HG03135 (cell line): Measurements from ENCODE around the gene OR8G1.
"Not testable (repeated sequence)": the region's sequence is repeated elsewhere in the genome, so short reads cannot be mapped to it uniquely, and the experiment has no call there.

Source experiments
- ATAC-seq: cut with Tn5 transposase; IDR thresholded peaks from one replicate; pipeline ENCODE4 v1.9.1; 2021; ENCODE audit warnings: mild to moderate bottlenecking, moderate library complexity; ENCODE audit not compliant: unreplicated experiment

Gene OR8G1

GRCh38 chr11:124233376-124233775 lies 7.5 kb upstream of the OR8G1 start:
- ATAC-seq, result no peak

DNA sequence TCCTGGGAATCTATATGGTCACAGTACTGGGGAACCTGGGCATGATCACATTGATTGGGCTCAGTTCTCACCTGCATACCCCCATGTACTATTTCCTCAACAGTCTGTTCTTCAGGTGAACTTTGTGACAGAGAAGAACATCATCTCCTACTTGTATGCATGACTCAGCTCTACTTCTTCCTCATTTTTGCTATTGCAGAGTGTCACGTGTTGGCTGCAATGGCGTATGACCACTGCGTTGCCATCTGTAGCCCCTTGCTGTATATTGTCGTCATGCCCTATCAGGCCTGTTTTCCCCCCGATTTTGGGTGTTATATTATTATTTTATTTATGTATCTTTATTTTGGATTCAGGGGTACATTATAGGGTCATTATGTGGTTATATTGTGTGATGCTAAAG lies 2.4 kb upstream of the OR8G1 start:
- ATAC-seq, result no peak

- not testable (repeated sequence) for ATAC-seq
Observed at GRCh38 chr11:124249869-124250268, 9.0 kb downstream of the OR8G1 start.

DNA sequence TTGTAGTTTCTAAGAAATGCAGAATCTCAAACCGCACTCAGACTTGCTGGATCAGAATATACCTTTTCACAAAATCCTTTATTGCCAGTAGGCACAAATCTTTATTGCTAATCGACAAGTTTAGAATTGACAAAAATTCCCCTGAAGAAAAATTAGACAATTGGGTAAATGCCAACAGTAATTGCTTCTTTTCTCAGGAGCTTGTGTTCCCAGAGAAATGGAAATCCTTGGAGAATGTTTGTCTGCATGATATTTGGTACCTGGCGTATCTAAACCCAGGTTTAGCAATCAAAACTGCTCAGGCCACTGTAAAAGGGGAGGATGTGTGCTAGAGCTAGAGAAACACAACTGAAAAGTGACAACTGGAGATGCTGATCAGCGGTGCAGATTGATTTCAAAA lies 15.2 kb downstream of the OR8G1 start, which contains the start of gene OR8G5:
TSS of gene OR8G5 (plus strand) at position 301 of the 400 bp plus-strand sequence. CDS start 8,556 bp downstream, outside the sequence.
- no peak for ATAC-seq

- ATAC-seq, result not testable (repeated sequence)
Observed at GRCh38 chr11:124265041-124265440, 24.1 kb downstream of the OR8G1 start.

DNA sequence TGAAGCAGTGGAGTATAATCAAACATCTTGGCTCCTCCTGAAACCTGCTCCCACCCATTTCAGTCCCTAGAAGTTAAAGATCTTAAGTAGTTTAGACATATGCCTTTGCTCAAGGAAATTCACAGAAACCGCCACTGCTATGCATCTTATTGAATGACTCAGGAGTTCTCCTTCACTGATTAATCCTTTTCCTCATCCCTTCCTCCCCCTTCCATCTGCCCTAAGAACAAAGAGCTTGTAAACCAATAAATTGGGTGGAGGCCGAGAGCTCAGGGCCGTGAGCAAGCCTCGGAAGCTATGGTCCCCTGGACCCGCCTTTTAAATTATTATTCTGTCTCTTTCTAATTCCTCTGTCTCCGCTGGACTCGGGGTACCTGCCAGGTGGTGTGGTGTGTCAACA lies 30.0 kb downstream of the OR8G1 start:
- ATAC-seq, result not testable (repeated sequence)

- no peak for ATAC-seq
Observed at GRCh38 chr11:124274000-124274399, 33.1 kb downstream of the OR8G1 start.

- ATAC-seq, result no peak
Observed at GRCh38 chr11:124276081-124276480, 35.2 kb downstream of the OR8G1 start.

DNA sequence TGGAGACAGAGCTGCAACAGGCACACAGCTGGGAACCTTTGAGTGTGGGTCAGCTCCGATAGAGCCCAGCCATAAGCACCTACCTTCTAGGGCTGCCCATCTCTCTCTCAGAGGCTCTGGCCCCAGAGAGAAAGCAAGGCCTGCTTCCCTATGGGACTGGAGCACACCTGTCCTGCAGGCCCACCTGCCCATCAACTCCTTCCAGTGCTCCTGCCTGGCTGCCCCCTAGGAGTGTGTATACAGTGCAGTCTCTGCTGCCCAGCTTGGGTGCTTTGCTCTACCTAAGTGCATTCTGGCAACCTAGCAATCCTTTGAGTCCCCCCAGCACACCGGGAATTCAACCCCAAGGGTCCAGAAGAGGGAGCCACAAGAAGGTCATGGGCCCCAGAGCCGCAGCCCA lies 36.3 kb downstream of the OR8G1 start:
- no peak for ATAC-seq

DNA sequence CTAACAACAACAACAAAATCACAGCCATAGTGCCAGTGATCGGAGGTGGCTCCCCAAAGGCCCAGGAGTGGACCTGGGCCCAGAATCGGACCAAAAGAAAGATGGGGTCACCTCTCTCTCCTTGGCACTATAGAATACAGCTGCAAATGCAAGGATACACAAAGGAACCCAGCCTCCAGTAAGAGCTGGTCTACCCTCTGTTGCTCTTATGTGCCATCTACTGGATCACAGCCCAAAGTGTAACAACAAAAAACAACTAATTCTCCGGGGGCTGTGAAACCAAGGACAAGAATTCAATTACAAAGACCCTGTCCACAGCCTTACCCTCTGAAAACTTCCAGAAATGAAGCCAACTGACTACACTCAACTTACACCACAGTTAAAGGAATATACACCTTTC lies 36.9 kb downstream of the OR8G1 start:
- no peak for ATAC-seq

GRCh38 chr11:124278261-124278660 lies 37.4 kb downstream of the OR8G1 start:
- ATAC-seq, result no peak

GRCh38 chr11:124285610-124286344 lies 44.9 kb downstream of the OR8G1 start:
- ATAC-seq, result no peak

GRCh38 chr11:124294687-124295086 lies 53.8 kb downstream of the OR8G1 start:
- ATAC-seq, result no peak

GRCh38 chr11:124296016-124296415 lies 55.1 kb downstream of the OR8G1 start:
- no peak for ATAC-seq

GRCh38 chr11:124297921-124298320 lies 57.0 kb downstream of the OR8G1 start:
- no peak for ATAC-seq

GRCh38 chr11:124301548-124301947 lies 60.7 kb downstream of the OR8G1 start:
- ATAC-seq, result no peak

DNA sequence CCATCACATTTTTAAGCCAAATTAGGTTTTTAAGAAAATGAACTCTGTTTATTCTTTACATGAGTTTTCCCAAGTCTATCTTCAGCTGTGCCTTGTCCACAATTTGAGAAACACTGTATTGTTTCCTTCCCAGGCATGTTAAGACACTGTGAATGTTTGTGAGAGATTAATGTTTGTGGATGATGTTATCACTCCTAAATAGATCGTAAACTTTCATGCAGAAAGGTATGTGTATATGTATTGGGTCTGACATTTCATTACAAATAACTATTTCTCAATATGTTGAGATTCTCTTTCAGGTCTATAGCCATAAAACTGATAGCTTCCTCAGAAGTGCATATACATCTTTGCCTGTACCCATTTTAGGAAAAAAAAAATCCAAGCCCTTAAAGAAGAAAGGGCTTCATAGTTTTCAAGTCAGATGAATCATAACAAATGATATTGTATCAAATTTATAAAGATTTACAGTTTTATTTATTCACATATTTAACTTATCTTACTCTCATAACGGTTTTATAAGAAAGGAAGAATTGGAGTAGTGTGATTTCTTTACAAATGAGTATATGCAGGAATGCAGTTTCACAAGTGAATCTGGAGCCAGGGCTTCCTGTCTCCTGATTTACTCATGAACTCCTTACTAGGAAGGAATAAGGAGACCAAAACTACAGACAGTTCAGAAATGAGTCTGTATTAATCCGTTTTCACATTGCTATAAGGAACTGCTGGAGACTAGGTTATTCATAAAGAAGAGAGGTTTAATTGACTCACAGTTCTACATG lies 61.6 kb downstream of the OR8G1 start:
- ATAC-seq, result no peak
